ENCODE measurements around the gene ARL11. TPM values are rescaled to one million over a fixed set of nuclear protein-coding genes. Genes with fewer than 3 reads are reported as not detected.

Gene ARL11
- total RNA-seq (1 to 10 TPM; 1.1 to 1.8 TPM), polyA plus RNA-seq (1 to 10 TPM in 1 of 2 donors, under 1 TPM in 1; 0.08 to 1.8 TPM)
- long read RNA-seq, donor 1, transcript ARL11-201 (2 exons, 3,760 nt) = major isoform, 9 of 12 reads
- long read RNA-seq, donor 1, partial matches to known transcripts = 0 of 12 reads
- long read RNA-seq, donor 1, other reads (novel, unspliced or antisense) = 3 of 12 reads
- long read RNA-seq, donor 2, partial matches to known transcripts = 0 of 2 reads
- long read RNA-seq, donor 2, other reads (novel, unspliced or antisense) = 0 of 2 reads

- Histone ChIP-seq H3K4me1 (ENCODE audit: control insufficient read depth in 1 of 2, insufficient read depth in 2 of 2, low read length in 2 of 2) (no peaks in the 10 kb centered on the region), H3K4me3 (ENCODE audit: low read length in 2 of 2) (no peak within 1 kb of the TSS), H3K36me3 (ENCODE audit: control insufficient read depth in 1 of 2, insufficient read depth in 2 of 2, low read length in 1 of 2) (no peaks in the 10 kb centered on the region), H3K9me3 (ENCODE audit: control insufficient read depth, low read length) (no peaks in the 10 kb centered on the region), H3K27me3 (ENCODE audit: control insufficient read depth in 1 of 2, insufficient read depth in 2 of 2, low read length in 1 of 2) (no peaks in the 10 kb centered on the region), H3K27ac (ENCODE audit: low read depth in 1 of 2, low read length in 2 of 2) (no peak within 1 kb of the TSS)
- WGBS, 2 donors = 49 to 55% methylated on average over 17 of the region's 17 CpGs
- DNase-seq (peak; percentile 80 to 82), ATAC-seq (ENCODE audit: low FRiP score) (peak; percentile 30)
- intact Hi-C loops (cut with DNase I) = no loop called here
Measured at GRCh38 chr13:49627831-49628652, at the start of gene ARL11. Gene ARL11 (plus strand): TSS chr13:49628507. CDS start chr13:49630448, 1,941 bp downstream.

GRCh38 chr13:49579501-49579900, 48.8 kb upstream of the ARL11 start:
- no peaks in the 10 kb centered on the region for H3K27me3 ChIP-seq (ENCODE audit: control insufficient read depth in 1 of 2, insufficient read depth in 2 of 2, low read length in 1 of 2)
- ATAC-seq (ENCODE audit: low FRiP score) (no peak), DNase-seq (no peak)
- H3K4me3 ChIP-seq (ENCODE audit: low read length in 2 of 2) = no peak overlapping the region
- H3K36me3 ChIP-seq (ENCODE audit: control insufficient read depth in 1 of 2, insufficient read depth in 2 of 2, low read length in 1 of 2) = peaks cover 0 to 2% of the 10 kb centered on the region in 2 donors
- peaks cover 0 to 3% of the 10 kb centered on the region in 2 donors for H3K4me1 ChIP-seq (ENCODE audit: control insufficient read depth in 1 of 2, insufficient read depth in 2 of 2, low read length in 2 of 2)
- intact Hi-C loops (cut with DNase I) = no loop called here
- WGBS, 2 donors = 84 to 96% methylated on average over 3 of the region's 3 CpGs
- no peak overlapping the region for H3K27ac ChIP-seq (ENCODE audit: low read depth in 1 of 2, low read length in 2 of 2)
- H3K9me3 ChIP-seq (ENCODE audit: control insufficient read depth, low read length) = no peaks in the 10 kb centered on the region

- Histone ChIP-seq H3K4me3 (ENCODE audit: low read length in 2 of 2) (no peak overlapping the region), H3K9me3 (ENCODE audit: control insufficient read depth, low read length) (no peaks in the 10 kb centered on the region), H3K4me1 (ENCODE audit: control insufficient read depth in 1 of 2, insufficient read depth in 2 of 2, low read length in 2 of 2) (peaks cover 0 to 3% of the 10 kb centered on the region in 2 donors), H3K36me3 (ENCODE audit: control insufficient read depth in 1 of 2, insufficient read depth in 2 of 2, low read length in 1 of 2) (peaks cover 0 to 2% of the 10 kb centered on the region in 2 donors), H3K27me3 (ENCODE audit: control insufficient read depth in 1 of 2, insufficient read depth in 2 of 2, low read length in 1 of 2) (no peaks in the 10 kb centered on the region), H3K27ac (ENCODE audit: low read depth in 1 of 2, low read length in 2 of 2) (no peak overlapping the region)
- ATAC-seq (ENCODE audit: low FRiP score) (no peak), DNase-seq (no peak)
- WGBS, 2 donors = 91 to 93% methylated on average over 5 of the region's 5 CpGs
- intact Hi-C loops (cut with DNase I) = loop anchor here in 1 of 2 donors (10.0 kb wide), 1 partner anchor 136 kb away; the partner anchor contains the start of genes CAB39L and SETDB2
Measured at GRCh38 chr13:49580980-49581680, 47.2 kb upstream of the ARL11 start.

- no peaks in the 10 kb centered on the region for H3K9me3 ChIP-seq (ENCODE audit: control insufficient read depth, low read length)
- intact Hi-C loops (cut with DNase I) = loop anchor here in 1 of 2 donors (10.0 kb wide), 1 partner anchor 140 kb away; the partner anchor contains the start of genes CAB39L and SETDB2
- no peaks in the 10 kb centered on the region for H3K27me3 ChIP-seq (ENCODE audit: control insufficient read depth in 1 of 2, insufficient read depth in 2 of 2, low read length in 1 of 2)
- ATAC-seq (ENCODE audit: low FRiP score) = no peak
- peak overlapping the region; percentile 53 to 91 for H3K4me3 ChIP-seq (ENCODE audit: low read length in 2 of 2)
- no peak for DNase-seq
- H3K4me1 ChIP-seq (ENCODE audit: control insufficient read depth in 1 of 2, insufficient read depth in 2 of 2, low read length in 2 of 2) = no peaks in the 10 kb centered on the region
- peaks cover 0 to under 1% of the 10 kb centered on the region in 2 donors for H3K36me3 ChIP-seq (ENCODE audit: control insufficient read depth in 1 of 2, insufficient read depth in 2 of 2, low read length in 1 of 2)
- WGBS, 2 donors = 0 to 1% methylated on average over 16 of the region's 16 CpGs
- peak overlapping the region in 1 of 2 donors; percentile 53 for H3K27ac ChIP-seq (ENCODE audit: low read depth in 1 of 2, low read length in 2 of 2)
Measured at GRCh38 chr13:49584771-49585182, 43.5 kb upstream of the ARL11 start.

GRCh38 chr13:49585220-49586157, 42.8 kb upstream of the ARL11 start, which contains the start of gene RCBTB1:
Gene RCBTB1 (minus strand): TSS chr13:49585558. CDS start chr13:49567279, 18,279 bp downstream.
- Histone ChIP-seq H3K36me3 (ENCODE audit: control insufficient read depth in 1 of 2, insufficient read depth in 2 of 2, low read length in 1 of 2) (no peaks in the 10 kb centered on the region), H3K27ac (ENCODE audit: low read depth in 1 of 2, low read length in 2 of 2) (peak within 1 kb of the TSS in 1 of 2 donors; percentile 53), H3K9me3 (ENCODE audit: control insufficient read depth, low read length) (no peaks in the 10 kb centered on the region), H3K27me3 (ENCODE audit: control insufficient read depth in 1 of 2, insufficient read depth in 2 of 2, low read length in 1 of 2) (no peaks in the 10 kb centered on the region), H3K4me1 (ENCODE audit: control insufficient read depth in 1 of 2, insufficient read depth in 2 of 2, low read length in 2 of 2) (no peaks in the 10 kb centered on the region), H3K4me3 (ENCODE audit: low read length in 2 of 2) (peak within 1 kb of the TSS; percentile 53 to 91)
- ATAC-seq (ENCODE audit: low FRiP score) (peak; percentile 95), DNase-seq (peak; percentile 73 to 88)
- WGBS, 2 donors = 1% methylated on average over 41 to 87 of the region's 87 CpGs
- intact Hi-C loops (cut with DNase I) = loop anchor here in 1 of 2 donors (10.0 kb wide), 1 partner anchor 141 kb away; the partner anchor contains the start of genes CAB39L and SETDB2

GRCh38 chr13:49586717-49587116, 41.6 kb upstream of the ARL11 start:
- Histone ChIP-seq H3K27me3 (ENCODE audit: control insufficient read depth in 1 of 2, insufficient read depth in 2 of 2, low read length in 1 of 2) (no peaks in the 10 kb centered on the region), H3K9me3 (ENCODE audit: control insufficient read depth, low read length) (no peaks in the 10 kb centered on the region), H3K36me3 (ENCODE audit: control insufficient read depth in 1 of 2, insufficient read depth in 2 of 2, low read length in 1 of 2) (no peaks in the 10 kb centered on the region), H3K4me3 (ENCODE audit: low read length in 2 of 2) (no peak overlapping the region), H3K27ac (ENCODE audit: low read depth in 1 of 2, low read length in 2 of 2) (no peak overlapping the region), H3K4me1 (ENCODE audit: control insufficient read depth in 1 of 2, insufficient read depth in 2 of 2, low read length in 2 of 2) (no peaks in the 10 kb centered on the region)
- ATAC-seq (ENCODE audit: low FRiP score) (no peak), DNase-seq (no peak)
- intact Hi-C loops (cut with DNase I) = loop anchor here in 1 of 2 donors (10.0 kb wide), 1 partner anchor 142 kb away; the partner anchor contains the start of genes CAB39L and SETDB2
- WGBS, 2 donors = 92 to 95% methylated on average over 3 of the region's 3 CpGs

GRCh38 chr13:49587311-49587847, 40.9 kb upstream of the ARL11 start:
- no peak overlapping the region for H3K27ac ChIP-seq (ENCODE audit: low read depth in 1 of 2, low read length in 2 of 2)
- ATAC-seq (ENCODE audit: low FRiP score) (no peak), DNase-seq (no peak)
- H3K9me3 ChIP-seq (ENCODE audit: control insufficient read depth, low read length) = no peaks in the 10 kb centered on the region
- H3K27me3 ChIP-seq (ENCODE audit: control insufficient read depth in 1 of 2, insufficient read depth in 2 of 2, low read length in 1 of 2) = no peaks in the 10 kb centered on the region
- intact Hi-C loops (cut with DNase I) = loop anchor here in 1 of 2 donors (10.0 kb wide), 1 partner anchor 143 kb away; the partner anchor contains the start of genes CAB39L and SETDB2
- no peaks in the 10 kb centered on the region for H3K4me1 ChIP-seq (ENCODE audit: control insufficient read depth in 1 of 2, insufficient read depth in 2 of 2, low read length in 2 of 2)
- 38 to 41% methylated on average over 2 of the region's 2 CpGs for WGBS, 2 donors
- H3K36me3 ChIP-seq (ENCODE audit: control insufficient read depth in 1 of 2, insufficient read depth in 2 of 2, low read length in 1 of 2) = no peaks in the 10 kb centered on the region
- H3K4me3 ChIP-seq (ENCODE audit: low read length in 2 of 2) = no peak overlapping the region
